ENCODE results near the gene PCDHGA4.
A peak's percentile ranks its signal among the peaks of the same experiment; 100 is the strongest.
"Not testable (repeated sequence)": the region's sequence is repeated elsewhere in the genome, so short reads cannot be mapped to it uniquely, and the experiment has no call there.

PCDHGA4 gene

GRCh38 chr5:141375444-141376155, 20.8 kb downstream of the PCDHGA4 start:
- POLR2A ChIA-PET; H3K27ac ChIP-seq (ENCODE audit: extremely low read depth, low read depth, low read length); H3K9me3 ChIP-seq (ENCODE audit: control insufficient read depth, insufficient read depth, low read depth, low read length); H3K4me3 ChIP-seq (ENCODE audit: low read depth, low read length); H3K4me1 ChIP-seq (ENCODE audit: control insufficient read depth, insufficient read depth, low read length); H3K36me3 ChIP-seq (ENCODE audit: control insufficient read depth in 2 of 2, insufficient read depth in 1 of 2, low read length in 2 of 2): not testable (repeated sequence)
- CTCF ChIA-PET, result interaction anchor here (0.7 to 3.3 kb wide), 4 partner anchors 22 to 188 kb away, joined by 3 to 11 read pairs (median 8); partner anchors contain the start of gene PCDHGB5

GRCh38 chr5:141382469-141383294, 27.9 kb downstream of the PCDHGA4 start, which contains the start of gene PCDHGA7:
TSS of gene PCDHGA7 (plus strand) at chr5:141382742. CDS start at chr5:141382900, 158 bp downstream.
- POLR2A ChIA-PET, result no interaction called here
- no peaks in the 10 kb centered on the region for H3K36me3 ChIP-seq (ENCODE audit: control insufficient read depth in 2 of 2, insufficient read depth in 1 of 2, low read length in 2 of 2)
- CTCF ChIA-PET, result interaction anchor here (0.6 to 1.7 kb wide), 11 partner anchors 9 to 513 kb away, joined by 3 to 8 read pairs (median 4); partner anchors contain the start of genes PCDHGA3, PCDHGA8 and PCDHGB5
- H3K4me3 ChIP-seq (ENCODE audit: low read depth, low read length), result peak within 1 kb of the TSS; percentile 40
- H3K4me1 ChIP-seq (ENCODE audit: control insufficient read depth, insufficient read depth, low read length), result no peaks in the 10 kb centered on the region
- H3K9me3 ChIP-seq (ENCODE audit: control insufficient read depth, insufficient read depth, low read depth, low read length), result no peaks in the 10 kb centered on the region
- TF ChIP-seq ZNF16 (tag by site-specific recombination; IDR thresholded peaks at IDR 0.05; ENCODE audit: low read depth) (no peak), GLIS2 (tag by site-specific recombination; IDR thresholded peaks at IDR 0.05) (no peak), ZNF391 (tag by site-specific recombination; IDR thresholded peaks at IDR 0.05; ENCODE audit: borderline replicate concordance, low read depth) (no peak), YY1 (tag by site-specific recombination; IDR thresholded peaks at IDR 0.05) (no peak), PRDM4 (tag by site-specific recombination; IDR thresholded peaks at IDR 0.05) (no peak), HOXA7 (CRISPR knock-in tag; IDR thresholded peaks at IDR 0.05; ENCODE audit: borderline replicate concordance) (no peak), ZNF18 (tag by site-specific recombination; IDR thresholded peaks at IDR 0.05) (no peak), ZNF19 (tag by site-specific recombination; IDR thresholded peaks at IDR 0.05; ENCODE audit: low read depth) (no peak), SCRT2 (tag by site-specific recombination; IDR thresholded peaks at IDR 0.05) (no peak), ZNF223 (tag by site-specific recombination; IDR thresholded peaks at IDR 0.05) (no peak), REST (tag by site-specific recombination; IDR thresholded peaks at IDR 0.05) (no peak), SETDB1 (IDR thresholded peaks at IDR 0.05; ENCODE audit: insufficient read length, low read length) (no peak), ZNF202 (tag by site-specific recombination; IDR thresholded peaks at IDR 0.05; ENCODE audit: borderline replicate concordance) (no peak)
- H3K27ac ChIP-seq (ENCODE audit: extremely low read depth, low read depth, low read length), result no peak within 1 kb of the TSS

All from HEK293 (cell line).